CD4-positive, alpha-beta T cell treated with Interleukin-6 for 4 hours (primary cell): ENCODE measurements around the gene MICAL1.

Experiments used
- DNase-seq: peaks from one replicate; pipeline ENCODE4 v3.0.0-alpha.2; 2020; ENCODE audit warnings: mixed read lengths

The MICAL1 gene, protein sequence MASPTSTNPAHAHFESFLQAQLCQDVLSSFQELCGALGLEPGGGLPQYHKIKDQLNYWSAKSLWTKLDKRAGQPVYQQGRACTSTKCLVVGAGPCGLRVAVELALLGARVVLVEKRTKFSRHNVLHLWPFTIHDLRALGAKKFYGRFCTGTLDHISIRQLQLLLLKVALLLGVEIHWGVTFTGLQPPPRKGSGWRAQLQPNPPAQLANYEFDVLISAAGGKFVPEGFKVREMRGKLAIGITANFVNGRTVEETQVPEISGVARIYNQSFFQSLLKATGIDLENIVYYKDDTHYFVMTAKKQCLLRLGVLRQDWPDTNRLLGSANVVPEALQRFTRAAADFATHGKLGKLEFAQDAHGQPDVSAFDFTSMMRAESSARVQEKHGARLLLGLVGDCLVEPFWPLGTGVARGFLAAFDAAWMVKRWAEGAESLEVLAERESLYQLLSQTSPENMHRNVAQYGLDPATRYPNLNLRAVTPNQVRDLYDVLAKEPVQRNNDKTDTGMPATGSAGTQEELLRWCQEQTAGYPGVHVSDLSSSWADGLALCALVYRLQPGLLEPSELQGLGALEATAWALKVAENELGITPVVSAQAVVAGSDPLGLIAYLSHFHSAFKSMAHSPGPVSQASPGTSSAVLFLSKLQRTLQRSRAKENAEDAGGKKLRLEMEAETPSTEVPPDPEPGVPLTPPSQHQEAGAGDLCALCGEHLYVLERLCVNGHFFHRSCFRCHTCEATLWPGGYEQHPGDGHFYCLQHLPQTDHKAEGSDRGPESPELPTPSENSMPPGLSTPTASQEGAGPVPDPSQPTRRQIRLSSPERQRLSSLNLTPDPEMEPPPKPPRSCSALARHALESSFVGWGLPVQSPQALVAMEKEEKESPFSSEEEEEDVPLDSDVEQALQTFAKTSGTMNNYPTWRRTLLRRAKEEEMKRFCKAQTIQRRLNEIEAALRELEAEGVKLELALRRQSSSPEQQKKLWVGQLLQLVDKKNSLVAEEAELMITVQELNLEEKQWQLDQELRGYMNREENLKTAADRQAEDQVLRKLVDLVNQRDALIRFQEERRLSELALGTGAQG

DNA sequence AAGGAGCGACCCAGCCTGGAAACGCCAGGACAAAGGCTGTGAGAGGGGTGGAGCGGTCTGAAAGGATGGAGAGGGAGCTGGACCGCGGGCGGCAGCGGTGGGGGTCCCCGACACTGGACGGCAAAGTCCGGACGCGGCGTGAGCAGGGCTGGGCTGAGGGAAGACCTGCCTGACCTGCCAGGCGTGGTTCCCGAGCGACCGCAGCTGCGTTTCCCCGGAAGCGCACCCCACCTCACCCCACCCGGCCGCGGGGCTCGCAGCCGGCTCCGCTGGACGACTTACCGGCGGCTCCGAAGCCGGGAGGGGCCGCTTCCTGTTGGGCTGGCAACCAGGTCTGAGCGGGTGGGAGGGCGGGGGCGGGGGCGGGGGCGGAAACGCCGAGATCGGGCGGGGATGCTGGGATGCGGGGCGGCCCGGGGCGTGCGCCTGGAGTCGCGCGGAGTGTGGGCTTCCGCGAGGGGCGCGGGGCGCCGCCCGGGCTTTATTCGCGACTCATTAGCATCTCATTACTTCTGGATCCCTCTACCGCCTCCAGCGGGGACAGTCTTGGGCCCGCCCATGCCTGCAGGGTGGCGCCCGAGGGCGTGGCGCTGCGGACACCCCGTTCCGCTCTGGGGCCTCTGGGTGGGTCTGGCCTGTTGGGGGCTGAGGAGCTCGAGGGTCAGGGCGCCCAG lies at the start of gene MICAL1:
Gene MICAL1, minus strand, starts transcription at position 336 of the 674 bp plus-strand sequence. CDS start 1,576 bp downstream, outside the sequence.
- DNase-seq: peak; percentile 84

DNA sequence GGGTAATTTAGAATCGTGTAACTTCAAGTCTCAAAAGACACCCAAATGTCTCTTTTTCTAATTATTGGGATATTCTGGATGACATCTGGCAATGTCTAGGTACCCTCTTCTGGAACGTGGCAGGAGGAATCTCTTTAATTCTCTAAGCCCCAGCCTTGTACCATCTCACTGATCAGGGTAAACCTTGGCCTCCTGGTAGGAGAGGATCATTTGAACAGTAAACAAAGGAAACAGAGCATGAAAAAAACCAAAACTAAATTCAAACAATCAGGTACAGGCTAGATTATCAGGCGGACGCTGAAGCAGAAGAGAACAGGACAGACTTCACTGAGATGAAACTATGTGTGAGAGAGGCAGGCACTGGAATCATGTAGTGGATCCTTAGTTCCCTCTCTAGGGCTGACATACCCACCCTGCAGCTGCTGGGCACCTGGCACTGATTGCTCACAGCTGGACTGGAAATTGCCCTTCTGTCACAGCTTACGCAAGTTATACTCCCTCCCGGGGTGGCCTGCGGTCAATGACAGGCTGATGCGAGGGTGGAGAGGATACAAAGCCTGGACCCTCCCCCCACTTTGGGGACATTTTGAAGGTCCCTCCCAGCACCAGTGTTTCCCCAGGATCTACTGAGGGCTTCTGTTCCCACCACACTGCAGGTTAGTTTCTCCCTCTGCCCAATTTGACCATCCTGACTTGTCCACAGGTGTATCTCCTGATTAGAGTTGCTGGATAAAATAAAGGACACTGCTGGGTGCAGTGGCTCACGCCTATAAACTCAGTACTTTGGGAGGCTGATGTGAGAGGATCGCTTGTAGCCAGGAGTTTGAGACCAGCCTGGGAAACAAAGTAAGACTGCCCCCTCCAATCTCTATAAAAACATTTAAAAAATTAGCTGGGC lies 48.0 kb upstream of the MICAL1 start:
- no peak for DNase-seq

DNA sequence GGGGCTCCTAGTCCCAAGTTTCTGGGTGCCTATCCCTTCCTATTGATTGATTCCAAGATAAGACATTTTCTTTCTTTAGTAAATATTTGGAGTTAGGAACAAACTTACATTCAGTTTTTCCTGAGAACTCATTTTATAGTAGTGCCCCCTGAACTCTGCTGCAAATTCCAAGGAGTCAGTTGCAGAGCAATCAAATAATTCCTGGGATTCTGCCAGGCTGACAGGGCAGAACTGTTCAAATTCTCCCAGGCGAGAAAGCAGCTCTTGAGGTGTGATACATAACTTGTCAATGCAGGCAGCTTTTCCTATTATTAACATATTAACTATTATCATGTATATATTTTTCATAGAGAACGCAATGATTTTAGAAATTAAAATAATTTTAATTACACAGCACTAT lies 43.4 kb upstream of the MICAL1 start:
- DNase-seq: no peak

DNA sequence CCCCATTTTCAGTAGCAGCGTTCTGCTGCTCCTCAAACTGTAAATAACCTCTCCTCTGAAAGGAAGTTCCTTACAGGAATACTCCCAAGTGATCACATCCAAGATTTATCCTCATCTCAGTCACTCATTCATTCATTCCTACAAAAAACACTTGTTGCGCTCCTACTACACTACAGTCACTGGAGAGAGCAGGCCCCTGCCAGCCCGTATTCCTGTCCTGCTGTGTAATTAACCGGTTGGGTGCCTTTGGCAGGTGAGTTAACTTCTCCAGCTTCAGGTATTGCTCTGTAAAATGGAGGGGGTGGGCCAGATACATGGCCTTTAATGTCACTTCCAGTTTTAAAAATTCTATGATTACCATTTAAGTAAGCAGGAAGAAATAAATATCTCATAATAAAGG lies 42.5 kb upstream of the MICAL1 start:
- DNase-seq: no peak

DNA sequence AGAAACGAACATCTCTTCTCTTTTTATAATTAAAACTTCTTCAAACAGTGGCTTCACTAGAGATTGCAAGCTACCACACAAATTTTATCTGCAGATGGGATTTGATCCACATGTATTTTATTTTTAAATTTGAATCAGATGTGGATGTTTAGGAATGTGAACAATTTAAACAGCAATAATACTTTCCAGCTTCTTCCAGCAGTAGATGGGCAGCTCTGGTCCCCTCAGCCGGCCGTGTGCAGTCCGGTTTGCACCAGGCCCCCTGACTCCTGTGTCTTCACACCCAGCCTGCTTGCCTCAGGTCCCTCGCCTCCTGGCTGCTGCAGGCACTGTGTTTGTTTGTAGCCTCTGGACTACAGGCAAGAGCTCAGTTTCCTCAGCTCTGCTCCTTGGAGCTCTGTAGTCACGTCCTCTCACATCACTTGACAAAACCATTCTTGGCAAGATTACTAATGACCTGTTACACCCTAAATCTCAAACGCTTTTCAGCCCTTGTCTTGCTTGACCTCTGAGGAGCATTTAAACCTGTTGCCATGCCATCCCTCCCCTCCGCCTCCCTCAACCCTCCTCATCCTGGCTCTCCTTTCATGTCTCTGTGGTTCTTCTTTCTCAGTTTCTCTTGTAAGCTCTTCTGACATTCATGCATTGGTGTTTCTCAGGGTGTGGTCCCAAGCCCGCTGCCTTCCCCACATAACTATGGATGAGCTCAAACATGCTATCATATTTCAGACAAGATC lies 40.6 kb upstream of the MICAL1 start:
- no peak for DNase-seq

DNA sequence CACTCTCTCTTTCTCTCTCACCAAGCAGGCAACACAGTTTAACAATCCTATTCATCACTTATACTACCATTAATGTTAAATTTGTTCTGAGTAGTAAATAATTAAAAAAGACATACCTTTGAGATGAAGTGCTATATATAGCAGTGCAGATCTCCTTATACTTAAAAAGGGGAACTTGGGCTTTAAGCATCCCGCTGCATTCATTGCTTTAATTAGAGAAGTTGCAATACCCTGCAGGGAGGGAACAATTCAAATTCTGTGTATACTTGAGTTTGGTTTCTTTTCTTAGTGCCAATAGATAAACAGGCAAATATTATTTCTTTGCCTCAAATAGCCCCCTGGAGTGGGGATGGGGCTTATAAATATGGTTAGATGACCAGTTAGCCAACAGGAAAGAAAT lies 38.3 kb upstream of the MICAL1 start:
- DNase-seq: no peak

DNA sequence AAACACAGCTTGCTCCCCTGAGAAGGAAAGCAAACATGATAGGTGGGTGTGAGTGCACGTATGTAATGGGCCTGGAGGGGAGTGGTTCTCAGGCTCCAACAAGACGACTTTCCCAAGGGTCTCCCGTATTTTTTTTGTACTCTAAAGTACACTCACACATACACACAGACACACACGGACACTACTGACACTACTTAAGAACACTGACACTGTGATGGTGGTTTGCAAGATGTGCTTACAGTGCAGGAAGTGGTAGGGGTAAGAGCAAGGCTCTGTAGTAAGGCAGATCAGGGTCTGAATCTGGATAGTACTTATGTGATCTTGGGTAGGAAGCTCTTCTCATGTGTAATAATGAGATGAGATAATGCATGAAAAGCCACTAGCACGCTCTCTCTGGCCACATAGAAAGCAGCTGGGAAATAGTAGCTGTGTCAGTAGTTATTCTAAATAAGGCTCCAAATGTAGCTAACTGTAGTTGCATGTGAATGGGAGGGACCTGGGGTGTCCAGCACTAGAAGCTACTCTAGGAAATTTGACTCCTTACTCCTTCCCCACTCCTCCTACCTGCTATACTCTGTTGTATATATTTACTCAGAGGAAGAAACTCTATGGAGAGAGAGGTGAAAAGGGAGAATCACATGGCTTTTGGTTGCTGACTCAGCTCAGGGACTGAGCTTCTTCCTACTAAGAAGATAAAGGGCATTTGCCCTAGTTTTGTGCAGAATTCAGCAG lies 35.8 kb upstream of the MICAL1 start:
- peak; percentile 26 for DNase-seq

DNA sequence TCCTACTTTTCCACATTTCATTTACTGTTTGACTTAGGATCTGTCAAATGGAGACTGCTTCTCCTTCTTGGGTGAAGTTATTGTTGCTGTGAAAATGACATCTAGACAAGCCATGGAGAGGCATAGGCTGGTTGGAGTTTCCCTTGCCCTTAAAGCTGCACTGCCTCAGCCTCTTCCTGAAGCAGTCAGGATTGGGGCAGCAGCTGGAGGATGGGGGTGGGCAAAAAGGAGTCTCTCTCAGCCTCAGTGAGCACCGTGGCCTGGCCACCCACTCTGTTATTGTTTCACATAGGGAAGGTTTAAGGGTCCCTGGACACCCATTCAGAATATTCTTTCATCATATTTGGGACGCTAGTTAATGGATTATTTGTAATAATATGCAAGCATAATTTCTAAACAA lies 35.1 kb upstream of the MICAL1 start:
- no peak for DNase-seq

DNA sequence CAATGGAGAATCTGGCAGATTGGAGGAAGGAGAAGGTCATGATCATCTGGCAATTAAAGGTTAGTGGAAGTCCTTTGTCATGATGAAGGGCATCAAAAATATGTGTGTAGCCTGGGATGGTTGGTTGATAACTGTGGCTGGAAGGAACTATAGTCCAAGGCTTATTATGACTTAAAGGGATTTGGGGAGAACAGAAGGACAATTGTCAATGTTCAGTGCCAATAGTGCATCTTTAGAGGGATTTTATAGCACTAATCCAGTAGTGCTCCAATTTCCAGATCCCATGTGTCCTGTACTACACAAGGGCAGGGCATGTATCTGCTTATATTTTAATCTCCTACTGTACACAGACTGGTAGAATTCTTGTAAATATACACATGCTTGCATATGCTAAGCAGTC lies 32.4 kb upstream of the MICAL1 start:
- no peak for DNase-seq

DNA sequence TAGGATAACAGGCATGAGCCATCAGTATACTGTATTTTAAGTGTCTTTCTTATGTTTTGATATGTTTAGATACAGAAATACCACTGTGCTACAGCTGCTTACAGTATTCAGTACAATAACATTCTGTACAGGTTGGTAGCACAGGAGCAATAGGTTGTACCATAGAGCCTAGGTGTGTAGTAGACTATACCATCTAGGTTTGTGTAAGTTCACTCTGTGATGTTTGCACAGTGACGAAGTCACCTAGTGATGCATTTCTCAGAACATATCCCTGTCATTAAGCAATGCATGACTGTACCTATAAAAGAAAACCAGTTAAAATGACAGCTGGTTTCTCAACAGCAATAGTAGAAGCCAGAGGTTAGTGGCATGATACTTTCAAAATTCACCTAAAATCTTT lies 30.5 kb upstream of the MICAL1 start:
- DNase-seq: no peak

DNA sequence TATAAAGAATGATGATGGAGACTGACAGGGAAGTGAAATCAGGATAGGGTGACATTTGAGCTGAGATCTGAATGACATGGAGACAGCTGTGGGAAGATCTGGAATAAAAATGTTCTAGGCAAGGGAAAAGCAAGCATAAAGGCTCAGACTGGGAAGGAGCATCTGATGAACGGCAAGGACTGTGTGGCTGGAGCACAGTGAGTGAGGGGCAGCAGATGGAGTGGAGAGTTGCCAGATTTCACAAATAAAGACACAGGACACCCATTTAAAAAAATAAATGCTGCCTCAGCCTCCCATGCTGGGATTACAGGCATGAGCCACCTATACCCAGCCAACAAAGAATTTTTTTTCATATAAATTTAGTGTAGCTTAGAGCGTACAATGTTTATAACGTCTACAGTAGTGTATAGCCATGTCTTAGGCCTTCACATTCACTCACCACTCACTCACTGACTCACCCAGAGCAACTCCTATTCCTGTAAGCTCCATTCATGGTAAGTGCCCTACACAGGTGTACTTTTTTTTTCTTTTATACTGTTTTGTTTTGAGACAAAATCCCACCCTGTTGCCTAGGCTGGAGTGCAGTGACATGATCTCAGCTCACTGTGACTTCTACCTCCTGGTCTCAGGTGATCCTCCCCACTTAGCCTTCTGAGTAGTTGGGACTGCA lies 29.8 kb upstream of the MICAL1 start:
- no peak for DNase-seq

DNA sequence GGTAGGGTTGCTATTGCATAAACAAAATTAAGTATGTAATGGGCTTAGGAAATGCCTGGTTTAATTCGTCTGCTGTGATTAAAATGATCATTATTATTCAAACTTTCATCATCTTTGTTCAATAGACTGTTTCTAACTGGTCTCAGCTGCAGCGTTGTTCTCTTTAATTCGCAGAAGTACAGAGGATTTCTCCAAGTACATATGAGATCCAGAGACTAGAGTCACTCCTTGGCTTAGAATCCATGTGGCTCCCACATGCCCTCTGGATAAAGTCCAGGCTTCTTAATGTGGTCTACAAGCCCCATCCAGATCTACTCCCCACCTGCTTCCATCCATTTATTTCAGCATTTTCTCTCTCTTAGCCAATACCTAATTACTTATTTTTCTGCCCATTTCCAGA lies 28.6 kb upstream of the MICAL1 start:
- DNase-seq: no peak

DNA sequence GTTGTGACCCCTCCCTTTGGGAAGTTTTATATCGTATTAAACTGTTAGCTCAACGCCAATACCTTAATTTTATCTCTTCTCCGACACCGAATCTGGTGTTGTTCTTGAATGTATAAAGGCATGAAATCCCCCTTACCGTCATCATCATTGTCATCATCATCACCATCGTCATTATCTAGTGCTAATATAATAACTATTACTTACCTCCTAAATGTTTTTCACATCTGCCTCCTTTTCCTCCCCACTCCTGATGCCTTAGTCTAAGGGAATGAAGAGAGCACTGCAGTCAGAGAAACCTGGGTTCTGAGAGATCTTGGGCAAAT lies 28.1 kb upstream of the MICAL1 start:
- DNase-seq: no peak

DNA sequence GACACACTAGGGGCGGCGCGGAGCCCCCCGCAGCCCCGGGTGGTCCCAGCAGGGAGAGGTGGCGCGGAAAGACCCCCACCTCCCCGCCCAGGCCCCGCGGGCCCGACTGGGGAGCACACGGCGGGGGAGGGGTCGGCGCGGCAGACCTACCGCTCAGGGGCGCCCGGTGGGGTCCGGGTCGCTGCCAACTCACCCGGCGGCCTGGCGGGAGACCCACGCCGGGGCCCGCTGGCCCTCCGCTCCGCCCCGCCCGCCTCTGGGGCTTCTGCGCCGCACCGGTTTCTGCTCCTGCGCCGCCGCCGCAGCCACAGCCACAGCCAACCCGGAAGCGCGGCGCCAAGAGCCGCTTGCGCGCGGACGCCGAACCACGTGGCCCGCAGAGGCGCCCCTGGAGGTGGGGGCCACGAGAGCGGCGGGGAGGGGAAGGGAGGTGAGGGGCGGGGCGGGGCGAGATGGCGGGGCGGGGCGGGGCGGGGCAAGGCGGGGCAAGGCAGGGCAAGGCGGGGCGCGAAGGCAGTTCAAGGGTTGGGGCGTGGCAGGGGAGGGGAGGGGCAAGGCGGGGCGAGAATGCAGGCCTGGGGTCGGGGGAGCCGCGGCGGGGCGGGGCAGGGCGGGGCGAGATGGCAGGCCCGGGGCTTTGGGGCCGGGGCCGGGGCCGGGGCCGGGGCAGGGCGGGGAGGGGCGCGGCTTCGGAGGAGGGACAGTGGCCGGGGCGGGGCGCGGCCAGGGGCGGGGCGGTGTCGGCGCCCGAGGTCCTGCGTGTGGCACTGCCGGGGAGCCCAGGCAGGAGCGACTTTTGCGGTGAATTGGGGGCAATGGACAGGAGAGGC lies 27.5 kb upstream of the MICAL1 start, which contains the start of gene ZBTB24:
Gene ZBTB24, minus strand, starts transcription at position 315 of the 830 bp plus-strand sequence. CDS start 1,193 bp downstream, outside the sequence.
- DNase-seq: peak; percentile 95

DNA sequence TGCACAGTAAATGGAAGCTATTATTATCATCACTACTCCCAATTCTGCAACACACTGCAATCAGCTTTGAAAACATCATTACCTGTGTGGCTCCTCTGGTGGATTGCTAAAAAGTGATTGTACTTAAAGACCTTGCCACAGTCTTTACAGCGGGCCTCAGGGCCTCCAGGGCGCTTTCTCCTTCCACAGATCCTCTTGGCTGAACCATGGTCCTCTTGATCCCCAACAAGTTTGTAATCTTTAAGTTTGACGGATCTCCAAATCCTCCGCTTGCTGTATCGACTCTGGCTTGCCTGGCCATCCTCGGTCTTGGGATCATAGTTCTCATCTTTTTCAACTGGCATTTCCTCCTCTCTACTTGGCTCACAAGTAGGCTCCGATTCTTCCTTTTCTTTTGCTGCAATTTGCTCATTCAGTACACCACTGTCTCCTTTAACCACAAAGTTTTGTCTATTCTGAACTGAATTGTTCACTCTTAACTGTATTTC lies 25.5 kb upstream of the MICAL1 start:
- no peak for DNase-seq

DNA sequence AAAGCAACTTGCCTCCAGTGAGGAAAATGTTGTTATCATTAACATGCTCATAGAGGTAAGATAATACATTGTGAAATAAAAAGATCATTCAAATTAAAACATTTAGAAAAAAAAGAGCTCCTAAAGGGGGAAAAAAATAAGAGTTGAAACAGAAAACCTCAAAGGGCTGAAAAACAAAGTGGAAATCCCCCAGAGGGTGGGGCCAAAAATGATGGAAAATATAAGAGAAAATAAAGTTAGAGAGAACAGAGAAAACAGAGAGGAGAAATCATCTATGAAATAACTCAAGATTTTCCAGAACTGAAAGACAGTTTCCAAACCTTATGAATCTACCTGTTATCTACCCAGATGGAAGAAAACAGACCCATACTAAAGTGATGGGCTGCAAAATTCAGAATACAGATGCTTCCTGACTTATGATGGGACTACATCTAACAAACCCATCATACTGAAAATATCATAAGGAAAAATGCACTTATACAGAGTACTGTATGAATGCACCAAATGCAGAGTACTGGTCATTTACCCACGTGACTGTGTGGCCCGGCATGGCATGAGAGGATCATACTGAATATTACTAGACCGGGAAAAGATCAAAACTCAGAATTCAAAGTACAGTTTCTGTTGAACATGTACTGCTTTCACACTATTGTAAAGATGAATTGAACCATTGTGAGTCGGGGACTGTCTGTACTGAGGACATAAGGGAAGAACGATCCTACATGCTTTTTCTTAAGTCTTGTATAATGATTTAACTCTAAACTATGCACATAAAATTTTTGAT lies 23.5 kb upstream of the MICAL1 start:
- no peak for DNase-seq

DNA sequence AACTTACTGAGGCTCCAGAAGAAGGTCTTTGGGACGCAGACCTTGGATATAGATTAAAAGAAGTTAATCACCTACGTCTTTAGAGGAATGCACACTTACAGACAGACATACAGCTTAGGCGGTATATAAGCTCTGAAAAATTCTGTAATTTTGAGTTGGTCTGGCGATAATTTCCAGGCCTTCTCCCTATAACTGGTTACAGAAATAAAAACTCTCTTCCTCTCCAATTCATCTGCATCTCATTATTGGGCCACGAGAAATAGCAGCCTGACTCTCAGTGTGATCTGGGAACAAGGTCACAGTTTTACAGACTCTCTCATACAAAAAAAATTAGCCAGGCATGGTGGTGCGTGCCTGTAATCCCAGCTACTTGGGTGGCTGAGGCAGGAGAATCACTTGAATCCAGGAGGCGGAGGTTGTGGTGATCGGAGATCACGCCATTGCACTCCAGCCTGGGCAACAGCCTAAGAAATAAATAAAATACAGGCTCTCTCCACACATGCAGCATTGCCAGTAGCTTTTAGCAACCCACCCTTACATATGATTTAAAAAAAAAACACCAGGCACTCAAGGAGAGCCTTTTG lies 22.7 kb upstream of the MICAL1 start:
- no peak for DNase-seq

DNA sequence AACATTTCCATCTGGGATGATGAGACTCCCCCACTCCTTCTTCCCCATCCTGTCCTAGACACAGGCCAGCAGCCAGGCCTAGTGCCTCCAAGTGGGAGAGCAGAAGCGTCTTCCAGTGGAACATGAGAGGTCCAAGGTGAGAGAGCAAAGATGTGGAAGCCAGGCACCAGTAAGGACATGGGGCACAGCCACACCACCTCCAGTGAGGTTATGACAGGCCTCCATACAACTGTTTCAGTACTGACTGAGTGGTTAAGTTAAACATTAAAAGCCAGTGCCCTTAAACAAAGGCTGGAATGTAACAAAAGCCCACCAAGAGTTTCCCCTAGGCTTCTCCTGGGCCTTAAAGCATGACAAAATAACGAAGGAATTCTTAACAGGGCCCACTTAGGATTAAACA lies 22.2 kb upstream of the MICAL1 start:
- no peak for DNase-seq
